ENCODE data around the gene DNAH6.

The DNAH6 gene

DNA sequence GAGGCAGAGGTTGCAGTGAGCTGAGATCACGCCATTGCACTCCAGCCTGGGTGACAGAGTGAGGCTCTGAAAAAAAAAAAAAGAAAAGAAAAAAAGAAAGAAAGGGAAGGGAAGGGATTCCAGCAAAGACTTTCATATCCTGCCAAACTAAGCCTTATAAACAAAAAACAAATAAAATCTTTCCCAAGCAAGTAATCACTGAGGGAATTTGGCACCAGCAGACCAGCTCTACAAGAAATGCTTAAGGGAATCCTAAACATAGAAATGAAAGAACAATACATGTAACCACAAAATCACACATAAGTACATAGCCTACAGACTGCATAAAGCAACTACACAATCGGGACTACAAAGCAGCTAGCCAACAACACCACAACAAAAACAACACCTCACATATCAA lies 285.5 kb downstream of the DNAH6 start:
- DNase-seq (ENCODE audit: low read depth): peak; percentile 12

DNA sequence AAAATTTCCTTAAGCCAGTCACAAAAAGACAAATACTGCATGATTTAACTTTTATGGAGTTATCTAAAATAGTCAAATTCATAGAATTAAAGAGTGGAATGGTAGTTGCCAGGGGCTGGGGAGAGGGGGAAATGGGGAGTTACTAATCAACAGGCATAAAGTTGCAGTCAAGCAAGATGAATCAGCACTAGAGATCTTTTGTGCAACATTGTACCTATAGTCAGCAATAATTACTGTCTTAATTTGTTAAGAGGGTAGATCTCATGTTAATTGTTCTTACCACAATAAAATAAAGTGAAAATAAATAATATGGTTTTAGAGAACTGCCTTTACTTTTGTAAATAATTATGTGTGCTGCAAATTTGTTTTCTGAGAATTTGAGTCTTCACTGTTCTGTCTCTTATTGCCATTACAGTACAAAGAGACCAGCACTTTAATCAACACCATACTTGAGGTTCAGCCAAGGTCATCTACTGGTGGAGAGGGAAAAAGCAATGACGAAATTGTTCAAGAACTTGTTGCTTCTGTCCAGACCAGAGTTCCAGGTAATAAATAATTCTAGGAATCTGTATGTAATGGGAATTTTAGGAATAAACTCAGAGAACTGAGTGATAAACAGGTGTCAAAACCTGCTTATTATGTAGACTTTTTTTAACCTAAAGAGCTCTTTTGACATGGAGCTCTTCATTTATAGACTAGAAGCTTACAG lies 289.1 kb downstream of the DNAH6 start:
- peak; percentile 80 for DNase-seq (ENCODE audit: low read depth)

DNA sequence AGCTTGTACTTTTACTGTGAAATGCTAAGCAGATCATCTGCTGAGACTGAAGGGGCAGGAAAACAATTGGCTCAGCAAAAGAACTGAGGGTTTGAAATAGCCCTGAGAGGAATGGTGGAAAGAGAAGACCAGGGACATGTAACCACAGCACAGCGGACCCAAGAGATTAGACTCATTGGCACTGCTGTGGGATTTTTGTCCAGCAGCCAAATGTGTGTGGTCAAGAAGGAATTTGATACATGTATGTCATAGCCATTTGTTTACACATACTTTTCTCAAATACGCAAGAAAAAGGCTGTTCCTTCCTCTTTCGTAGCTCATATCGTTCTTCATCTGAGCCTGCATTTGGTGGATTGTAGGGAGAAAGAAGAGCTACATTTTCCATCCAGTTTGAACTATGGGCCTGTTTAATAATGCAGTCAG lies 290.8 kb downstream of the DNAH6 start:
- peak; percentile 100 for DNase-seq (ENCODE audit: low read depth)

DNA sequence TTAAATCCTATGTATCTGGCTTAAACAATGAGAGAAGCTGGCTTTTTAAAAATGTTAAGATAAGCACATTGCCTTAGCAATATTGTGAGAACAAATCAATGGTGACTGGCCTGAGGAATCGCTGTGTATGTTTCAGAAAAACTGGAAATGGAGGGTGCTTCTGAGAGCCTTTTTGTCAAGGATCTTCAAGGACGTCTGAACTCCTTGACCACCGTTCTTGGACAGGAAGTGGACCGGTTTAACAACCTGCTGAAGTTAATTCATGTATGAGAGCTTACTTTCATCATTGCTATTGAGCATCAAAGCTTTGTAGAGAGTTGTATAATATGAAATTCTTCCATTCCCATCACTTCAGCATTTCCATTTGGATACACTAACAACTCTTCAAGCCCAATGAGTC lies 292.0 kb downstream of the DNAH6 start:
- DNase-seq (ENCODE audit: low read depth): no peak

DNA sequence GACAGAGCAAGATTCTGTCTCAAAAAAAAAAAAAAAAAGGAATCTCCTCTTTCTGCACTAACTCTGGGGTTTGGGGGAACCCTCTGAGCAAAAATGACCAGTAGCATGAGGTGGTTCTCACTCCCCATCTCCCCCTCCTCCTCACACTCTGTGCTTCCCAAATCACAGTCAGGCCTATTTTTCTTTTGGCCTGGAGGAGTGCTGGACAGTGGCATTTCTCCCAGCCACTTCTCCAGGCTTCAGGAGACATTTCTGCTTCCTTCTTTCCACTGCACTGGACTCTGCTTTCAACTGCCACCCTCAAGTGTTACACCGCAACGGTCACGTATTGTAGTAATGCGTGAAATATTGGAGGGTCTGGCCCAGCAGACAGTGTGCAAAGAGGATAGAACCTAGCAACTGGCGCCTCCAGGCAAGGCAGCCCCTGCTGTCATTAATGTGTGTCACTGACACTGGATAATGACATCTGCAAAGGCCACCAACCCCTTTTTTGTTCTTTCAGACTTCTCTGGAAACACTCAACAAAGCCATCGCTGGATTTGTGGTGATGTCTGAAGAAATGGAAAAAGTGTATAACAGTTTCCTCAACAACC lies 295.6 kb downstream of the DNAH6 start:
- no peak for DNase-seq (ENCODE audit: low read depth)

DNA sequence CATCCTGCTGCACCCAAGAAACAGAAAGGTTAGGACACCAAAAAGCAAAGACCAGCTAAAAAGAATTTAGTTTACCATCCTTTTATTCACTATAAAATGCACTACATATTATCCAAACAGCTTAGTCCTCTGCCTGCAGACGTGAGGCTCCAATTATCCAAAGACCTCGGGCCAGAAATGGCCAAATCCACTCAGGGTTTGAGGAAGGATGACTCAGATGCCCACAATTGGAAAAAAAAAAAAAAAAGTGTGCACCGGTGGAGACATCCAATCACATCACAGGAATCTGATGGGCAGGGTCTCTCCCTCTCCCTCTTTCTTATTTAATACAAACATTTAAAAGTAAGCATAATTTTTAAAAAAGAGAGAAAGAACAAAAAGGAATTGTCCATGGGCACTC lies 298.8 kb downstream of the DNAH6 start:
- DNase-seq (ENCODE audit: low read depth): peak; percentile 69

DNA sequence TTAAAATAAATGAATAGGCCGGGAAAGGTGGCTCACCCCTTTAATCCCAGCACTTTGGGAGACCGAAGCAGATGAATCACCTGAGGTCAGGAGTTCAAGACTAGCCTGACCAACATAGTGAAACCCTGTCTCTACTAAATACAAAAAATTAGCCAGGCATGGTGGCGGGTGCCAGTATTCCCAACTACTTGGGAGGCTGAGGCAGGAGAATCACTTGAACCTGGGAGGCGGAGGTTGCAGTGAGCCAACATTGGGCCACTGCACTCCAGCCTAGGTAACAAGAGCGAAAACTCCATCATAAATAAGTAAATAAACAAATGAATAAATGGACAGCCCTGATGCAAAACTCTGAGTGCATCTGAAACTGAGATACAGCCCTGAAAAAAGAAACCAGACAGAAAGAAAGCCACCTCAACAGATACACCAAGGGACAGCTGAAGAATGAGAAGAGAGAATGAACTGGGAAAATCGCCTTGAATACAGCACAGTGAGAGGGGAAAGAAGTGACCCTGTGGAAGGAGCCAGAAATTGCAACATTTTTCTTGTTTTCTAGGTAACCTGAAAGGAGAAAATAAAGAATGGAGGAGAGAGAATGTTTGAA lies 300.2 kb downstream of the DNAH6 start:
- DNase-seq (ENCODE audit: low read depth): no peak

DNA sequence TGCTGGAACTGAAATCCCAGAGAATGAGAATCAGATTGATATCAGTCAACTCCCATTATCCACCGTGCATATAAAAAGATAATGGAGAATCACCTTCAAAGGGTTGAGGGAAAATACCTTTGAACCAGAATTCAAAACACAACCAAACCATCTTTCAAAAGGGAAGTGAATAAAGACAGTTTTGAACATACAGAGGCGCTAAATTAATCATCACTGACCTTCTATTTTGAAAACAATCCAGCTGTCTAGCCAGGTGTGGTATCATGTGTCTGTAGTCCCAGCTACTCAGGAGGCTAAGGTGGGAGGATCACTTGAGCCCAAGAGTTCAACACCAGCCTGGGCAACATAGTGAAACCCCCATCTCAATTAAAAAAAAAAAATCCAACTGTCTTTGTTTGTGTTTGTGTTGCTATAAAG lies 300.9 kb downstream of the DNAH6 start:
- DNase-seq (ENCODE audit: low read depth): no peak

DNA sequence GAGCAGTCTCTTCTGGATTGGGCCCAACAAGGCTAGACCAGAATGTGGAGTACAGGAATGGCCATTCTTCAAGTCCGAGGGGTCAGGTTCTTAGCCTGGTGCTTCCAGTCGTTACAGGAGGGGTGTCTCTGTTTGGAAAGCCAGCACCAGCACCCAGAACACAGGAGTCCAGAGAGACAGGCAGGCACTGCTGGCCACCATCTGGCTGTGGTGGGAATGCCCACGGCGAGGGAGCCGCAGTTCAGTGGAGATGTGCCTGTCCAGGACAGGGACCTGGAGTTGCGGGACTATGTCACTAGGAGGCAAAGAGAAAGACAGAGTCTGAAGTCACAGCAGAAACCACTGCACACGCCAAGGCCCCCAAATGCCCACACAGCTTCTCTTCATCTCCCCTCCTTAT lies 305.5 kb downstream of the DNAH6 start:
- no peak for DNase-seq (ENCODE audit: low read depth)

DNA sequence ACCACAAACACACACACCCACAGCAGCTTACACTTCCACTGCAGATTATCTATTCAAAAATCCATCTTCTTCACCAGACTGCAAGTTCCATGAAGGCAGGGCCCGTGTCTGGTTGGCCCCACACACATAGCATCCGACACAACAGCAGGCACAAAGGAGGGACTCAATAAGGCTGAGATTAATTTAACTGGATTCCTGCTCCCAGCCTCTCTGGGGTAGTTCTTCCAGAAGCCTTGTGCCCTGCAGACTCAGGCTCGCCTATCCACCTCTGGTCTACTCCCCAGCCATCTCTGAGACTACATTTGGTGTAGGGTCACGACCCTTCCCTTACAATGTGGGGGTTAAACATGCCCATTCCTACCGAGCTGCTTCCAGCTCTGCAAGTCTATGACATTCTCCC lies 306.9 kb downstream of the DNAH6 start:
- DNase-seq (ENCODE audit: low read depth): no peak

DNA sequence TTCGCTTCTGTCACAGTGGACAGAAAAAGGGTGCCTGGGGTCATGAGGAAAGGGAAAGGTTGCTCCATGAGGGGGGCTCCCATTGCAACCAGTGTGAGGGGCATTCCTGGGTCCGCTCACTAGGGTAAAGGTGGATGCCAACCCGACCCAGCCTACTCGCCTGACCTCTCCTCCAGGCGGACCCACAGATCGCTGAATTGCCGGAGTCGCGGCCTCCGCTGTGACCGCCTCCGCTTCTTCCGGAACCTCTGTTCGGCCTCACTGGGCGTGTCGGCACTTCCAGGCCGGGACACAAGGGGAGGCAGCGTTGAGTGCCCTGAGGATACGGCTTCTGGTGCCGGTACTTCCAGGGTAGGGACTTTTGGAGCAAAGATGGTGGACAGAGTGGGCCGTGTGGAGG lies 307.5 kb downstream of the DNAH6 start:
- DNase-seq (ENCODE audit: low read depth): no peak

DNA sequence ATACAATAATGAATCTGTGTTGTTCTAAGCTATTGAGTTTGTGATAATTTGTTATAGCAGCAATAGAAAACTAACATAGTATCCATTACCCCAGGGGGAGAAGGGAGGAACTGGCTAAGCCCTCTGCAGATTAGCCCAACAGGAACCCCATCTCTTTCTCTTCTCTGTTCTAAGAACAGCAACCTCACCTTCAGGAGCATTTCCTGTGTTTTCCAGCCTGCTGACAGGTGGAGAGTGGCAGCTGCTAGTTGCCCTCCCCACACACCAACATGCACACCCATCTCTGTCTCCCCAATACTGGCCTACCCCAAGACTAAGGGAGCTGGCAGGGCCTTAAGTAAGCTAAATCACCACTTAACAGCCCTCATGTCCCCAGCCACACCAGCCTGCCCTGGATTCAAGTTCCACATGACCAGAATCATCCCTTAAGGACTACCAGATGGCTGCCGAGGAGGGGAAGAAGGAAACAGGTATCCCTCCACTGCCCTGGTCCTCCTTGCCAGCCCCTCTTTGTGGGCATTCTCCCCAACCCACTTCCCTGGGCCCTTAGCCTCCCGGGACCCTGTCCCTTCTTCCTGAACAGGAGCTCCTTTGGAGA lies 311.8 kb downstream of the DNAH6 start:
- DNase-seq (ENCODE audit: low read depth): no peak

DNA sequence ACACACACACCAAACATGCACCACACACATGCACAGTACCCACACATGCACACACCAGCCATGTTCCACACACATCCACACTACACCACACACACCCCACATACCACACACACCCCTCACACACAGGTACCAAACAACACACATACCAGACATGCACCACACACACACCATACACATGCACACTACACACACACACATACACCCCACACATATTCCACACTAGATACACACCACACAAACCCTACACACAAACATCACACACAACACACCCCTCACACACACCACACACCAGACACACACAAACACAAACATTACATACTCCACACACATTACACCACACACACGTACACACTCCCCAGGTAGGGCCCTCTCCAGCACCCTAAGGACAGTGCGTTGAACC lies 313.4 kb downstream of the DNAH6 start:
- DNase-seq (ENCODE audit: low read depth): no peak

DNA sequence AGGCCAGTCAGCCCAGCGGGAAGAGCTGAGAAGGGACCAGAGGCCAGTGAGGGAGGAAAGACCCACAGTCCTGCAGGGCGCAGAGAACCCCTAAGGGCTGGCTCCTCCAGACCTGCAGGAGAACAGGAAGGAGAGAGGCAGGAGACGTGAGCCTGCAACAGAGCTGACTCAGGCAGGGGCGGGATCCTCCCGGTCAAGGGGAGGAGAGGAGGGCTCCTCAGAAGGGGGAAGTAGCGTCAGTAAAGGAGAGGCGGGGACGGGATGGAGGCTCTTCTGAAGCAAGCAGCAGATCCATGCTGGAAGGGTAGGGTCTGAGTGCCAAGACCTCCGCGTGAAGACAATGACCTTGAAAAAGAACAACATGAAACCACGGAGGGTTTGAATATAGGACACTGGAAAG lies 313.8 kb downstream of the DNAH6 start:
- DNase-seq (ENCODE audit: low read depth): peak; percentile 50

DNA sequence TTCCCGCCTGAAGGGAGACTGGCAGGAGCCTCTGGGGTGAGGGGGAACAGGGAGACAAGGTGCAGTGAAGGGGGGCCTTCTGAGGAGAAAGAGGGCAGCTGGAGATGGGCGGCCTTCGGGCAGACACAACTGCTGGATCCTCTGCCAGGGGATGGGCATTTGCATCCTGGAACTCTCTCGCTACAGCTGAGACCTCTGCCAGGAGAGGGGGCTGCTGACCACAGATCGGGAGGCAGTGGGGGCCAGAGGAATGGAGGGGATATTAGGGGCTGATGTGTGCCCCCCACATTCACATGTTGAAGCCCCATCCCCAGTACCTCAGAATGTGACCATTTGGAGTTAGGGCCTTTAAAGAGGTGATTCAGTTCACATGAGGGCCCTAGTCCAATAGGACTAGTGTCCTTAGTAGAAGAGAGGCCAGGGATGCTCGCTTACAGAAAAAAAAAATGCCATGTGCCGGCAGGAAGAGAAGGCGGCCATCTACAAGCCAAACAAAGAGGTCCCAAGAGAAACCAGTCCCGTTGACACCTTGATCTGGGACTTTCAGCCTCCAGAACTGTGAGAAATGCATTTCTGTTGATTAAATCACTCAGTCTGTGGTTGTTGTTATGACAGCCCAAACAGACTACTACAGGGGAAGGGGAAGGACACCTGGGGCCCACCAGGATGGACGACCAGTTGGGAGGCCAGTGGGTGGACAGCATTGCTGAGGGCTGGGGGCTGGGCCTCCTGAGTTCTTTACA lies 314.6 kb downstream of the DNAH6 start:
- no peak for DNase-seq (ENCODE audit: low read depth)

DNA sequence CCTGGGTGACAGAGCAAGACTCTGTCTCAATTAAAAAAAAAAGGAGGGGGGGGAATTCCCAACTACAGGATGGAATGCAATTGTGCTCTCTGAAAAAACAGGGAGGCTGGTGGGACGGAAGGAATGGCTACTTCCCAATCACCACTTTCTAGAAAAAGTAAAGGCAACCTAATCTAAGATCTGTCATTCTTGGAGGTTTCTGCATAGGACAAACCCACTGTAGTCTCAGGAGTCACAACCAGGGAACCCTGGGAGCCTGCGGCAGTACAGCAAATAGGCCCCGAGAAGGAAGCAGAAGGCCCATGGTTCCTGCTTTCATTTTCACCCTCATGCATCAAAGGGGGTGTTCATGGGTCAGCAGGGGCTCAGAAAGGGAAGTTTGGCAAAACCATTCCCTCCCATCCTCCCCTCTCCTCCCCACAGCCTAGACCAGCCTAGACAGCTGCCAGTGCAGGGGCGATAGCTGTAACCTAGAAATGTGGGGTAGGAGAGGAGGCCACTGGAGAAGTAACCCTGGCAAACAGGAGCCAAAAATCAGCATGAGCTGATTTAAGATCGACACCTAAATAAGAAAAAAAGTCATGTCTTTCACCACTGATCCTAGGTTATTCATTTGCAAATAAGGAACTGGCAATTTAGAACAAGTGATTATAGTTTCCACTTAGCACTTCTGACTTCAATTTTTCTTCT lies 316.6 kb downstream of the DNAH6 start:
- DNase-seq (ENCODE audit: low read depth): peak; percentile 66

DNA sequence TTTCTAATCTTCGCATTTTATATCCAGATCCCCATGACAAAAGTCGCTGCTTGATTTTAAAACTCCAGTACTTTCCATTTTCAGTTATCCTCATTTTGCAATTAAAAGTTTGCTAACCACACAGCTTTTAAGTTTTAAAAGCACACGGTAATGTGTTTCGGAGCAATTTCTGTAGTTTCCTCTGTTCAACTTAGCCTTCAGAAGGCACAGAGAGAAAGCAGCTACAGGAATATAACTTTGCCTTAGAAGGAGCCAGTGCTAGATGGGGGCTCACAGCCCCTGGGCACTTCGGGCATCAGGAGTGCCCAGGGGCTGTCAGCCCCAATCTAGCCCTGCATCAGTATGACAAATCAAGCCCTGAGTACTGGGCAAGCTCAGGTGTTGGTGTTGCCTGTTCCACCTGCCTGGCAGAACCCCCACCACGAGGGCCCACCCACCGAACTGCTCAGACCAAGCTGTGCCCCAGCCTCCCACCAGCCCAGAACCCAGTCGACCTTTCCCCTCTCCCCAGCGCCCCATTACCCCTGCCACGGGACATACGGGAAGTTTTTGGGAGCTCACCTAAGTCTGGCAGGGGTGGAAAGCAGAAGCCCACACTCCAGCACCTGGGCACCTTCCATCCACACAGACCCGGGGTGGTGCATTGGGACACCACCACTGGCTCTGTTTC lies 317.3 kb downstream of the DNAH6 start:
- DNase-seq (ENCODE audit: low read depth): no peak

DNA sequence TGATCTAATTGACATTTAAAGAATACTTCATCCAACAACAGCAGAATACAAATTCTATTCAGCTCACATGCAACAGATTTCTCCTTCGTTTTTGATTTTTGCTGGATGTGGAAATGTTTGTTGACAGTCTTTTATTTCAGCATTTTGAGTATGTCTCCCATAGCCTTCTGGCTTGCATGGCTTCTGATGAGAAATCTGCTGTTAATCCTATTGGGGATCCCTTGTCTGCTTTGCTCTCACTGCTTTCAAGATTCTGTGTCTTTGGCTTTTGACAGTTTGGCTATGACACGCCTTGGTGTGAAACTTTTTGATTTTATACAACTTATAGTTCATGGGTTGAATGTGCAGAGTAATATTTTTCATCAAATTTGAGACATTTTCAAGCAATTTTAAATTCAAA lies 319.9 kb downstream of the DNAH6 start:
- DNase-seq (ENCODE audit: low read depth): no peak

DNA sequence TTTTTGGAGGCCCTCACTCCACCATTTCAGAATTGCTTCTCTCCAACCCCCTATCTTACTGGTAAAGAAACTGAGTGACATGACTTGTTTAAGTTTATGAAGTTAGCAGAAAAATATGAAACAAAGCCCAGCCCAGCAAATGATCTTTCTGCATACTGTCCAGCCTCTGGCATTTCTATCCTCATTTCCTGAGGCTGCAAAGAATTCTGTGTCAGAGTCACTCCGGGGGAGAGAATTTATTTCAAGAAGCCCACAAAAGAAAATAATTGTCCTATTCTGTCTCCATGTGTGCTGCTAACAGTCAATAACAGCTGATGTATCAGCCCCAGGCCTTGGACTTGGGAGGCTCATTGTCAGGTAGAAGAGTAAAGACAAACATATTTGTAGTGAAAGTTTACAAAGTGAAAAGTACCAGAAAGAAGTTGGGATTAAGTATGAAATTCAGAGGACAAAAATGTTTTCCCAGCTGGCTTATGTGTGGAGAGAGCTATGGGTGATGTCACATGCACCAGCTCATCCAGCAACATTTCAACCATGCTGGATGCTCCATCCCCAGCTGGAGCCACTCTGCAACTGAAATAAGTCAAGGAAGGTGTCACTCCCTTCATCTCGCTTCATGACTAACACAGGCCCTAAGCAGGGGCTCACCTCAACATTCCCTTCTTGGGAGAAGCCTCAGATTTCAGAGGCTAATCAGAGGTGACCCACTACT lies 322.3 kb downstream of the DNAH6 start:
- DNase-seq (ENCODE audit: low read depth): peak; percentile 70

DNA sequence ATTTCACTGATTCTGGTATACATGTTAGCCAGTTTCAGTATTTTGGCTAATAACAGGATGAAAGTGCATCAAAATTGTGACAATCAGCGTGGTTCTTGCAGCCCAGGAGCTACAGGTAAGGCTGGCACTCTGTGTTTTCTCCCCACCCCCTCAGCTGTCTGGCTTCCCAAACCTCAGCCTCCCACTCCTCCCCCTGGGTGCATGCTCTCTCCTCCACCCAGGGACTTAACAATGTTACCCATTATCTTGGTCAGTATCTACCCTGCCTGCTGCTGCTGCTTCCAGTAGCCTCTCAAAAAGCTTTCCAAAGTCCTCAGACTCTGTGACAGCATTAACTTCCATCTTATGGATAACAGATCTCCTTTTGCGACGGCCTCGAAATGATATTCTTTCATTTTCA lies 323.6 kb downstream of the DNAH6 start:
- no peak for DNase-seq (ENCODE audit: low read depth)

DNA sequence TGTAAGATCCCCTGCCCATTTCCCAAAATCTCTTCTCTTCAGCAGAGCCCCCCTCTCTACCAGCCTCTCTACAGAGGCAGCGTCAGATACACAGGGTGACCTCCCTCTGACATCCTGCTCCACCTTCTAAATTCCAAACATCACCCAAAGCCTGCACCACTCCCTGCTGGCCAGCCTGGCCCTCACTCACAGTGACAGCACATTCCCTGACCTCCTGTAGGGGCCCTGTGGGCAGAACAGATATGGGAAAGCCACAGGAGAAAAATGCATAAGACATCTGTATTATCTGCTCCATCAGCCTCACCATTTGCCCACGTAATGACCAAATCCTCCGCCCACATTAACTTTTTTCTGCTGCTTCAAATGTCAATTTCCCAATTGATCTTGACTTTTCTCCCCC lies 324.0 kb downstream of the DNAH6 start:
- peak; percentile 54 for DNase-seq (ENCODE audit: low read depth)

All from EH (cell line).